Stimulated activated CD8-positive, alpha-beta memory T cell treated with anti-CD3 and anti-CD28 coated beads, Interleukin-4, amount 100 ng/mL, for 24 hours (primary cell): ENCODE data around the gene CDC14B.
"Not testable (repeated sequence)": the region's sequence is repeated elsewhere in the genome, so short reads cannot be mapped to it uniquely, and the experiment has no call there.

ENCODE experiments used
- DNase-seq: peaks from one replicate; pipeline ENCODE4 v3.0.0-alpha.2; 2020; ENCODE audit warnings: low read depth

The CDC14B gene

DNA sequence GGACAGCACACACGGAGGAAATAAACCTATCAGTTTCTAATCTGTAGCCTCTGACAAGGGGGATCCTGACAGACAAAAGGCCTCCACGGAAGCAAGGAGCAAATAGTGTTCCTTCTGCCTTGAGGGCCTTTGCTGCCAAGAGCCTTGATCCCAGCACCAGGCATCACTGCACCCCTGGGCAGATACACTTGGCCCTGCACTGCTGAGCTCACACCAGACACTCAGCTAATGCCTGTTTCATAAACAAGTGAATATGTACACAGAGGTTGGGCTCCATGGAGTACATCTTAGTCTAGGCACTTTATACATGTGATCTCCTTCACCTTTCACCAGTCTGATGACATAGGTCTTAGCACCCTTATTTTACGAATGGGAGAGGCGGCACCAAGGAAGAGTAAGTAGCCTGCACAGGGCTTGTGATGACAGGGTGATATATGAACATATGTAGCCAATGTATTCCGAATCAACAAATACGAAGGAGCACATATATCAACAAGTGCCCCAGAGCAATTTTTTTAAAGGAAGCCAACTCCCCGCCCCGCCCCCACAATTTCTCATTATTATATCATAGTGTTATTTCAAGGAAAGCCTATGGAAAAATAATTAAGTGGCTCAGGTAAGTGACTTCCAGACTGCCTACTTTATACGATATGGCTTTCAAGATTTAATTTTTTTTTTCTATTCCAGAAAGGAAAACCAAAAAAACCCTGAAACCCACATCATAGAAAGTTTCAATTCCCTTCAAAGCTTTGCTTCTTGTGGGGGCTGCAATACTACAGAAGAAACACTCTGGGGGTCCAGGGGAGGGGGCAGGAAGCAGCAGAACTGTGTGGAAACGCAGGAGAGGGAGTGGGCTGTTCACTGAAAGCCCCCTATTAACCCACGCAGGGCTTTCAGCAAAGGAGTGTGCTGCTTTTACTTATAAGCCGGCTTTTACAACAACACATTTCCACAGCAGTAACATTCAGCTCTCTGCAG is 32.0 kb downstream of the CDC14B start:
- no peak for DNase-seq

- no peak for DNase-seq
Observed at GRCh38 chr9:96585426-96585825, 34.2 kb downstream of the CDC14B start.

DNA sequence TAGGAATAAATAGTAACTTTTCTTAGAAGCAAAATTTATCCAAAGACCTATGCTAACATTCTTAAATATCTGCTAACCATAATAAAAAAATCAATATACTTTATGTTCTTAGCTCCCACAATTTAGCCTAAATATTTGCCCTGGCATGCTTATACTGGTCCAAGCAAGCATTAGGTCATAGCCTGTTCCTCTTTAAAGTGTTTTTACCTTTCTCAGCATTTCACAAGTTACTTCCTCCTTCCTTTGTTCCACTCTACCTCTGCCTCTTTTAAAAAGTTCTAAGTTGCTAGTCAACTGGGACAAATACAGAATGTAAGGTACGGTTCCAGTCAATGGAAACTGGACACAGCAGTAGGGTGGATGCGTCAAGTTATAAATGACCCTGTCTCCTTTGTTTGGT is 37.4 kb downstream of the CDC14B start:
- DNase-seq: not testable (repeated sequence)

DNA sequence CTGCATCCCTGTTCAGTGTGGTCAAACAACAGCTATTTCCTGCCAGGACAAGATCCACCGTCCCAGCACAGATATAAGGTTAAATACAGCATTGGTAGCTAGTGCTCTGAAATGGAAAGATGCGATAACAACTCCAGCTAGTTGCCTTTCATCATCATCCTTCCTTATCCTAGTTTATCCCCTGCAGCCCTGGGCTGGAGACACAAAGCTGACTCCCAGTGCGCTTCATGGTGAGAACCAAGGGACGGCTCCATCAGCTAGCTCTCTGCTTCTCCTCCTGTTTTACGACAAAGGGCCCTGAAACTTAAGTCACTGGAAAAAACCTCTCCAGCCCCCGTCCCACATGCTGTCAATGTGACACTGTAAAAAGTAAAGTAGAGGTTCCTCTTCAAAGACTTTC is 37.9 kb downstream of the CDC14B start:
- no peak for DNase-seq

DNA sequence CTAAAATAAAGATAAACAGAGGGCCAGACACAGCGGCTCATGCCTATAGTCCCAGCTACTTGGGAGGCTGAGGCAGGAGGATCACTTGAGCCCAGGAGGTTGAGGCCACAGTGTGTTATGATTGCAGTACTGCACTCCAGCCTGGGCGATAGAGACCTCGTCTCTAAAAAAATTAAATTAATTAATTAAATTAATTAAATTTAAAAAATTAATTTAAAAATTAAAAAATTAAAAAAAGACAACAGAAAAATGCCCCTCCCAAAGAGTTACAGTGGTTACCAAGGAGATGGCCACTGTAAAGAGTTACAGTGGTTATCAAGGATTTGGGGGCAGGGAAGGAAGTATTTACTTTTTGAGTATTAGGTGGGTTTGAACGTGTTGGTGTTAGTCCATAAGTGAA is 38.3 kb downstream of the CDC14B start:
- no peak for DNase-seq

DNA sequence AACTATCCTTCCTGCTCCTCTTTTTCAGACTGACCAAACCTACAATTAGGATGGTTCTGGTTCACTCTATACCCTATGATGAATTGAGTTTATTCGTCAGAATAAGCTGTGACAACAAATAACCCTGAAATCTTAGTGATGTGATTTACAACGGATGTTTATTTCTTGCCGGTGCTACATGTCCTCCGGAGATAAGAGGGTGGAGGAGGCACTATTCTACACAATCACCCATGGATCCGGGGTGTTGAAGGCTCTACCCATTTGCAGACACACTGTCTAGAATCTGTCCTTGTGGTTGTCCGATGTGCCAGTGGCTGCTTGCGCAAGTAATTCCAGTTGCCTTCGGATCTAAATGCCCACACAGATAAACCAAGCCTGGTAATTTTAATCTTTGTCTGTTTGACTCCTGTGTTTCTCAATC is 44.7 kb downstream of the CDC14B start:
- DNase-seq: no peak

DNA sequence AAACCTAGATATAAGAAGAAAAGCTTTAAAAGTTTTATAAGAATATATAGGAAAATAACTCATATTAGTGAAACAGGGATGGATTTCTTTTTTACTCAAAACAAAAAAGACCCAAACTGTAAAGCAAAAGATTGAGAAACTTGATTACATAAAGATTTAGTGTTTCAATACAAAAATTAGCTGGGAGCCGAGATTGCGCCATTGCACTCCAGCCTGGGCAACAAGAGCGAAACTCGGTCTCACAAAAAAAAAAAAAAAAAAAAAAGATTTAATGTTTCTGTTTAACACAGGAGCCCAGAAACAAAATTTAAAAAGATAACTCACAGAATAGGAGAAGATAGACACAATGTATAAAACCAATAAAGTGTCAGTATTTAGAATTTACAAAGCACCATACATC is 45.2 kb downstream of the CDC14B start:
- no peak for DNase-seq

DNA sequence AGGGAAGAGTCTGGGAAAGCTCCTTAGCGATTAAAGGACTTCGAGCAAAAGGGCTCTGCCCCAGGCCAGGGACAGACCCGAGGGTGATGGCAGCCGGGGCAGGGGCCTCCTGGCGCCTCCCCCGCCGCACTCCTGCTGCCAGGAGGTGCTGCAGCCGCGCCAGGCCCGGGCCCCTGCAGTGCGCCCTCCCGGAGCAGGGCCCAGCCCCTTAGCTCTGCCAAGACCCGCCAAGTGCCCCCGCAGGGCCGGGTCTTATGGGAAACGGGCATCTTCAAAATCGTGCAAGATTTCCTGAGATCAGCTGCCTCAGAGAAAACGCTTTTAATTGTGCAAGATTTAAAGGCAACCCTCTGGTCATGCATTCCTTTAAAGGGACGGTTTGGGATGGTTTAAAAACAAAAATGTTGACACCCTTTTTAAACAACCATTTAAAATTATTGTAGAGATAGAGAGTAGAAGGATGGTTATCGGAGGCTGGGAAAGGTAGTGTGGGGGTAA is 52.4 kb downstream of the CDC14B start:
- no peak for DNase-seq

GRCh38 chr9:96566498-96567202 is 53.0 kb downstream of the CDC14B start:
- peak; percentile 63 for DNase-seq

- DNase-seq: no peak
Observed at GRCh38 chr9:96565671-96566497, 53.8 kb downstream of the CDC14B start.

- DNase-seq: no peak
Observed at GRCh38 chr9:96564217-96564616, 55.4 kb downstream of the CDC14B start.

DNA sequence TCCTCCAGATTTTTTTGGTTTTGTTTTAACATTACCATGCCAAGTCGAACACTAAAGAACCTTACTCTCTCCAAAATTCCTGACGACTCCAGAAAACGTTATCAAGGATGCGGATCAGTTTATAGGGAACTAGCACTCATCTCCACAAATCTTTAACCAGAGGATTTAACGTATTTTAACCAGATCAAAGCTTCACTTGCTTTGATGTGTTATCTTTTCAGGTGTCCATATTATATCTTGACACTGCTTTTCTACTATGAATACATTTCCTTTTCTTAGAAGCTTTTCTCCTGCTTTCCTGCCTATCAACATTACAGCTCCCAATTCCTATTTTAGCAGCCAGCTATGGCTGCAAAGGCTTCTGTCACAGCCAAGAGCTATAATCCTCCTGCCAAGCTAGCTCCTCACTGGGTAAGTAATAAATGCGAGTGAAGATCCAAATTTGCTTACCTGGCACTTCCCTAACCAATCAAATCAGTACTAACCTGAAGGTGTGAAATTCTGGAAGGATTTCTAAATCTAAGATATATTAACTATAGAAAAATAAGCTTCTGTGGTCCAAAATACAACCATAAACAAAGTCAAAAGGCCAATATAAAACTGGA is 60.2 kb downstream of the CDC14B start:
- DNase-seq: no peak

DNA sequence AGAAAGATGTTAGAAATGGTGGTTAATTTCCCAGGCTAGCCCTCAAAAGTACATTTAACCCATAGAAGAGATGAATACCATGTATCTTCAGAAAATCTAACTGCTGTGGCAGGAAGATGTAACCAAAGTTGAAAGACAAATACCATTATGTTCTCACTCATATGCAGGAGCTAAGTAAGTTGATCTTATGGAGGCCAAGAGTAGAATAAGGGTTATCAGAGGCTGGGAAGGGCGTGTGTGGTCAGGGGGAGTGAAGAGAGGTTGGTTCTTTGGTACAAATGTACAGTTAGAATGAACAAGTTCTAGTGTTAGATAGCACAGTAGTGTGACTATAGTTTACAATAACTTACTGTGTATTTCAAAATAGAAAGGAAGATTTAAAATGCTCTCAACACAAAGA is 61.7 kb downstream of the CDC14B start:
- no peak for DNase-seq

- no peak for DNase-seq
Observed at GRCh38 chr9:96556701-96557461, 62.8 kb downstream of the CDC14B start.

DNA sequence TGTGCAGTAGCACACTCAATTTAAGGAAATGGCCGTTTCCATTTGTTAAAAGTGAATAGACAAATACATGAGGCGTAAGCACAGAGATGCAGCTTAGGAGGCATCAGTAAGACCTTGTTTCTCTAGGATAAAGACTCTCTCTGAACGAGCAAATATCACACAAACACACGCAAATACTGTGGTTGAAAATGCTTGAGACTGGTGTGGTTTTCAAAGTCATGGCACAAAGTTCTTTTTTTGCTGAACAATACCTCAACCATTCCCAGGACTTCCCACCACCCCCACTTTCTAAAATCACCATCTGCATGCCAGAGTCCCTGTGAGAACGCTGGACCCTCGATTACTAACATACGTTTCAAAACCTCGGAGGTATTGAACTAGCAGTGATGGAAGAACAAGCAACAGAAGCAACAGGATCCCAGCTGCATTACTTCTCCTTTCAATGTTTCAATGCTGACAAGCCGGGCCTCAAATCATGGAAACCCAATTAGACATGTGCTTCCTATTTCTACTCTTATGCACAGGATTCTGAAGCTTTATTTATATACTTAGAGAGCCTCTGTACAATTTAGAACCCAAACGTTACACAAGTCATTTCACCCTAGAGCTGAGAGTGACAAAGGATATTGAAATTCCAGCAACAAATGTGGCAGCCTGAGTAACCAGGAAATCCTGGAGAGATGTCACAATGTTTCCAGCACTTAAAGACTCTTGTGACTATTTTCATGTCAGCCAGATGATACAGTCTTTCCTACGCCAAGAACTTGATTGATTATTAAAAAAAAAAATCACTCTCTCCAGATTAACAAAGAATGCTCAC is 63.9 kb downstream of the CDC14B start:
- no peak for DNase-seq

DNA sequence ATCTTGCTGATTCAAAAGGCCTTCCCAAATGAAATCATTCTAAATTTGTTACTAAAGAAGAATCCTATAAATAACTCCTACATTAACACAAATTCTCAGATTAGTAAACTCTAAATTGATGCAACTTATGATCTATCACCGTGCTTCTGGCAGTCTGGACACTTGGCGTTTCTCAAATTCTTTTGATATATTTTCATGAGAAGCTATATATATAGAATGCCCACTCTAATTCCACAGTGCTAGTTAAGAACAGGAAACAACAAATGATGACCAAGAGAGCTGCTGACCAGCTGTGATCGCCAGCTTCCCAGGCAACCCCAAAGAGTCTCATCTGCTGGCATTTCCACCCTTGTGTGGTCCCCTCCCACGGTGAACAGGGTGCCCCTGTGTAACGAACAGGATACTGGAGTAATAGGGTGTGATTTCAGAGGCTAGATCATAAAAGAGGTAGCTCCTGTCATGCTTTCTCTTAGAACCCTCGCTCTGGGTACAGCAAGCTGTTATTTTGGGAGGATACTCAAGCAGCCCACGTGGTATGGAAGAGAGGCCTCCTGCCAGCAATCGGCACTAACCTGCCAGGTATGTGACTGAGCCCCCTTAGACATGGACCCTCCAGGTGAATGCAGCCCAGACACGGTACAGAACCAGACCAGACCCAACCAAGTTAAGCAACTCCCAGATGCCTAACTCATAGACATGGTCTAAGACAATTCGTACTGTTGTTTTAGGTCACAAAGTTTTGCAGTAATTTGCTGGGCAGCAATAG is 64.7 kb downstream of the CDC14B start:
- no peak for DNase-seq

DNA sequence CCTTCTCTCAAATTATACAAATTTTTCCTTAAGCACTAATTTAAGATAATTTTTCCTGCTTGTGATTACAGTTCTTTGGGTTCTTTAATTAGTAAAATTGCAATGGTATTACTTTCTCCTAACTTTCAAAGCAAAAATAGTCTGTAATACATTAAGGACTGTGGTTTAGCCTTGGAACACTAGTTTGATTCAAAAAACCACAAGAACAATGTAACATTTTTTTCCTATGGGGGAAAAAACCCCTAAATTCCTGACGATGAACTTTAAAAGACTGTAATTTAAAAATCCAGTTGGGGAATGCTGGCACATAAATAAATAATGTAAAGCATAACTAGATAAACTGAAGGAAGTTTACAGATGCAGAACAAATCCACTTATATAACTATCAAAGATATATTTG is 65.3 kb downstream of the CDC14B start:
- no peak for DNase-seq

DNA sequence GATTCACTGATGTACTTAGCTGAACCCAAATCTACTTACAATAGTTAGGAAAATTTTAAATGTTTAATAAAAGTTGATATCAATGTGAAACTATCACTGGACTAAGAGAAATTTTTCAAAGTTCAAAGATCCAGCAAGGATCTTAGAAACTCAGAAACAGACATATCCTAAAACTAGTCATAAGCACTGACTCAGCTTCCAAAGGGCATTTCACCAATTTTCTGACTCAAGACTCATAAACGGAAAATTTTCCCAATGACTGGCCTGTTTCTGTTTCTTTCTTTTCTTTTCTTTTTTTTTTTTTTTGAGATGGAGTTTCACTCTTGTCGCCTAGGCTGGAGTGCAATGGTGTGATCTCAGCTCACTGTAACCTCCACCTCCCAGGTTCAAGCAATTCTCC is 66.6 kb downstream of the CDC14B start:
- no peak for DNase-seq

GRCh38 chr9:96551403-96551802 is 68.2 kb downstream of the CDC14B start:
- DNase-seq: no peak
